Measurements from ENCODE around the gene FASTKD1. TPM values are rescaled to one million over a fixed set of nuclear protein-coding genes. Genes with fewer than 3 reads are reported as not detected.

The FASTKD1 gene
- total RNA-seq, 2 experiments from 2014 or later: 55.4 to 60.2 TPM

DNA sequence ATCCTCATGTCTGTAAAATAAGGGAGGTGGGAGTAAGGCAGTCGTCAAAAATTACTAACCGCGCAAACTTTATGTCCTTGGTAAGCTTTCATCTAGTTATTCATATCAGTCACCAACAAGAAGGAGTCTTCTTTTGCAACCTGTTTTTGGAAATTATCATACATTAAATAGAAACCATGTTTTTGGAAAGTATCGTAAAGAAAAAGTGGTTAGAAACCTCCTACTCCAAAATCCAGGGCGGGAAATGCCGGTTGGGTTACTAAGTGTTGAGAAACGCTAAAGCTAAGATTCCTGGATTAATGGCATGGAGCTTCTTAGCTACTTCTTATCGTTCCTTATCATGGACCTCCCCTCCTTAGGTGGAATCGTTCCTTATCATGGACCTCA, 93.6 kb downstream of the FASTKD1 start:
- intact Hi-C loops (cut with micrococcal nuclease): no loop called here
- ATAC-seq (peak; percentile 2), DNase-seq (no peak)
- Mint-ChIP-seq H3K27ac (peak overlapping the region; percentile 14), H3K27me3 (no peaks in the 10 kb centered on the region), H3K4me3 (peak overlapping the region; percentile 81), H3K9me3 (no peaks in the 10 kb centered on the region), H3K4me1 (ENCODE audit: low read depth) (peaks cover 13% of the 10 kb centered on the region), H3K36me3 (ENCODE audit: low read depth) (peaks cover 3% of the 10 kb centered on the region)
- TF ChIP-seq, protein P1, sequence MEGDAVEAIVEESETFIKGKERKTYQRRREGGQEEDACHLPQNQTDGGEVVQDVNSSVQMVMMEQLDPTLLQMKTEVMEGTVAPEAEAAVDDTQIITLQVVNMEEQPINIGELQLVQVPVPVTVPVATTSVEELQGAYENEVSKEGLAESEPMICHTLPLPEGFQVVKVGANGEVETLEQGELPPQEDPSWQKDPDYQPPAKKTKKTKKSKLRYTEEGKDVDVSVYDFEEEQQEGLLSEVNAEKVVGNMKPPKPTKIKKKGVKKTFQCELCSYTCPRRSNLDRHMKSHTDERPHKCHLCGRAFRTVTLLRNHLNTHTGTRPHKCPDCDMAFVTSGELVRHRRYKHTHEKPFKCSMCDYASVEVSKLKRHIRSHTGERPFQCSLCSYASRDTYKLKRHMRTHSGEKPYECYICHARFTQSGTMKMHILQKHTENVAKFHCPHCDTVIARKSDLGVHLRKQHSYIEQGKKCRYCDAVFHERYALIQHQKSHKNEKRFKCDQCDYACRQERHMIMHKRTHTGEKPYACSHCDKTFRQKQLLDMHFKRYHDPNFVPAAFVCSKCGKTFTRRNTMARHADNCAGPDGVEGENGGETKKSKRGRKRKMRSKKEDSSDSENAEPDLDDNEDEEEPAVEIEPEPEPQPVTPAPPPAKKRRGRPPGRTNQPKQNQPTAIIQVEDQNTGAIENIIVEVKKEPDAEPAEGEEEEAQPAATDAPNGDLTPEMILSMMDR (IDR thresholded peaks at IDR 0.05): no peak
- ChIA-PET POLR2A (no interaction called here), CTCF (interaction anchor here (0.9 to 2.4 kb wide), 6 partner anchors 8 to 41 kb away, joined by 3 to 11 read pairs (median 6); no protein-coding TSS in a partner anchor)

Other genes starting within 250 kb of the FASTKD1 start
- gene LRP2, start 211.3 kb downstream of the FASTKD1 start, total RNA-seq: 1 to 10 TPM; 1.8 to 2.2 TPM
- 1 to 10 TPM; 2.6 to 3.2 TPM for gene BBS5, start 94.4 kb downstream of the FASTKD1 start, total RNA-seq
- under 1 TPM in 1 of 2 experiments, not detected in 1; 0.34 TPM for gene KLHL41, start 64.2 kb downstream of the FASTKD1 start, total RNA-seq
- gene PPIG, start 10.5 kb upstream of the FASTKD1 start, total RNA-seq: 10 to 100 TPM; 54.9 to 62.0 TPM
- not detected for gene CFAP210, start 120.5 kb upstream of the FASTKD1 start, total RNA-seq
- 1 to 10 TPM; 3.2 to 3.9 TPM for gene PHOSPHO2, start 120.6 kb upstream of the FASTKD1 start, total RNA-seq
- gene KLHL23, start 160.0 kb upstream of the FASTKD1 start, total RNA-seq: 10 to 100 TPM in 1 of 2 experiments, 1 to 10 TPM in 1; 9.2 to 11.1 TPM
- 100 to 1,000 TPM; 109 to 114 TPM for gene SSB, start 225.0 kb upstream of the FASTKD1 start, total RNA-seq